HG03280 (cell line): ENCODE measurements around the gene PCBP3.
"Not testable (repeated sequence)": the region's sequence is repeated elsewhere in the genome, so short reads cannot be mapped to it uniquely, and the experiment has no call there.

Experiments
- ATAC-seq: cut with Tn5 transposase; IDR thresholded peaks from one replicate; pipeline ENCODE4 v1.9.1; 2021; ENCODE audit warnings: mild to moderate bottlenecking, moderate library complexity; ENCODE audit not compliant: unreplicated experiment

The PCBP3 gene

GRCh38 chr21:45952527-45952926, 309.0 kb downstream of the PCBP3 start:
- not testable (repeated sequence) for ATAC-seq

GRCh38 chr21:45952974-45953373, 309.4 kb downstream of the PCBP3 start:
- no peak for ATAC-seq

GRCh38 chr21:45954261-45954660, 310.7 kb downstream of the PCBP3 start:
- ATAC-seq: no peak

GRCh38 chr21:45954921-45955320, 311.4 kb downstream of the PCBP3 start:
- ATAC-seq: no peak

GRCh38 chr21:45957551-45957950, 314.0 kb downstream of the PCBP3 start:
- no peak for ATAC-seq

GRCh38 chr21:45957981-45958600, 314.6 kb downstream of the PCBP3 start:
- no peak for ATAC-seq

GRCh38 chr21:45959182-45959581, 315.7 kb downstream of the PCBP3 start:
- ATAC-seq: no peak

- no peak for ATAC-seq
These were observed 316.4 kb downstream of the PCBP3 start for GRCh38 chr21:45959779-45960390.

- not testable (repeated sequence) for ATAC-seq
These were observed 317.9 kb downstream of the PCBP3 start for GRCh38 chr21:45961408-45961807.

- ATAC-seq: no peak
These were observed 319.2 kb downstream of the PCBP3 start for GRCh38 chr21:45962531-45963231.

GRCh38 chr21:45963232-45963570, 319.7 kb downstream of the PCBP3 start:
- no peak for ATAC-seq

GRCh38 chr21:45964649-45965048, 321.1 kb downstream of the PCBP3 start:
- no peak for ATAC-seq

- no peak for ATAC-seq
These were observed 321.7 kb downstream of the PCBP3 start for GRCh38 chr21:45965084-45965809.

- no peak for ATAC-seq
These were observed 323.4 kb downstream of the PCBP3 start for GRCh38 chr21:45966791-45967394.

- no peak for ATAC-seq
These were observed 326.6 kb downstream of the PCBP3 start for GRCh38 chr21:45969921-45970673.

GRCh38 chr21:45970674-45971615, 327.4 kb downstream of the PCBP3 start:
- ATAC-seq: no peak

GRCh38 chr21:45971616-45972352, 328.3 kb downstream of the PCBP3 start:
- no peak for ATAC-seq

- ATAC-seq: no peak
These were observed 328.8 kb downstream of the PCBP3 start for GRCh38 chr21:45972353-45972715.
